Mammary epithelial cell (primary cell): Measurements from ENCODE around the gene MICAL2.

ENCODE experiments used
- CTCF ChIP-seq, 2 donors: IDR thresholded peaks in 1 of 2; conservative IDR thresholded peaks in 1 of 2; 2 replicates each; pipeline ENCODE4 v1.5.1; 2011 to 2012; ENCODE audit warnings: inconsistent platforms in 2 of 2, low read length in 2 of 2, mild to moderate bottlenecking in 2 of 2, control low read depth in 1 of 2, low read depth in 1 of 2; ENCODE audit not compliant: insufficient read depth in 1 of 2; ENCODE audit errors: extremely low read depth in 1 of 2
- EZH2 ChIP-seq: IDR thresholded peaks from 2 replicates; pipeline ENCODE4 v1.6.1; 2012; ENCODE audit warnings: low read length, inconsistent platforms, borderline replicate concordance

GRCh38 chr11:12259956-12260355, 149.6 kb downstream of the MICAL2 start:
- TF ChIP-seq CTCF (conservative IDR thresholded peaks at IDR 0.05 in 1 of 2, IDR thresholded peaks at IDR 0.05 in 1 of 2; ENCODE audit: extremely low read depth in 1 of 2, insufficient read depth in 1 of 2, low read depth in 1 of 2, low read length in 2 of 2), result no peak
- no peak for TF ChIP-seq EZH2
